GM23248 (cell line): ENCODE measurements around the gene ADGRL3.

Source experiments
- EZH2 ChIP-seq: fragments of 200-600 bp; sonication (generic); IDR thresholded peaks from 2 replicates; pipeline ENCODE4 v1.6.1; 2018; ENCODE audit warnings: antibody characterized with exemption, mild to moderate bottlenecking; ENCODE audit not compliant: insufficient read depth, poor library complexity, severe bottlenecking
- EZH2phosphoT487 ChIP-seq: fragments of 200-600 bp; sonication (generic); IDR thresholded peaks from 2 replicates; pipeline ENCODE4 v1.6.1; 2018; ENCODE audit warnings: antibody characterized with exemption, moderate library complexity, mild to moderate bottlenecking, low read depth; ENCODE audit not compliant: insufficient read depth

- TF ChIP-seq EZH2: no peak
- TF ChIP-seq EZH2phosphoT487: no peak
Observed at GRCh38 chr4:61511716-61512488, 311.8 kb downstream of the ADGRL3 start.
